Activated naive CD4-positive, alpha-beta T cell treated with anti-CD3 and anti-CD28 coated beads, Interleukin-2, amount 50 U/mL, for 24 hours (primary cell): Measurements from ENCODE around the gene CD47.

ENCODE experiments used
- H3K27ac Mint-ChIP-seq: one replicate; pipeline ENCODE4 v1.8.0; 2021; ENCODE audit warnings: mild to moderate bottlenecking, mixed read lengths
- H3K27me3 Mint-ChIP-seq: one replicate; pipeline ENCODE4 v1.8.0; 2021; ENCODE audit warnings: mixed read lengths
- H3K36me3 Mint-ChIP-seq: one replicate; pipeline ENCODE4 v1.8.0; 2021; ENCODE audit warnings: mixed read lengths
- H3K4me1 Mint-ChIP-seq: one replicate; pipeline ENCODE4 v1.8.0; 2021; ENCODE audit warnings: mixed read lengths
- H3K4me3 Mint-ChIP-seq: one replicate; pipeline ENCODE4 v1.8.0; 2021; ENCODE audit warnings: mild to moderate bottlenecking, mixed read lengths
- H3K9me3 Mint-ChIP-seq: one replicate; pipeline ENCODE4 v1.8.0; 2021; ENCODE audit warnings: mixed read lengths

CD47 gene

DNA sequence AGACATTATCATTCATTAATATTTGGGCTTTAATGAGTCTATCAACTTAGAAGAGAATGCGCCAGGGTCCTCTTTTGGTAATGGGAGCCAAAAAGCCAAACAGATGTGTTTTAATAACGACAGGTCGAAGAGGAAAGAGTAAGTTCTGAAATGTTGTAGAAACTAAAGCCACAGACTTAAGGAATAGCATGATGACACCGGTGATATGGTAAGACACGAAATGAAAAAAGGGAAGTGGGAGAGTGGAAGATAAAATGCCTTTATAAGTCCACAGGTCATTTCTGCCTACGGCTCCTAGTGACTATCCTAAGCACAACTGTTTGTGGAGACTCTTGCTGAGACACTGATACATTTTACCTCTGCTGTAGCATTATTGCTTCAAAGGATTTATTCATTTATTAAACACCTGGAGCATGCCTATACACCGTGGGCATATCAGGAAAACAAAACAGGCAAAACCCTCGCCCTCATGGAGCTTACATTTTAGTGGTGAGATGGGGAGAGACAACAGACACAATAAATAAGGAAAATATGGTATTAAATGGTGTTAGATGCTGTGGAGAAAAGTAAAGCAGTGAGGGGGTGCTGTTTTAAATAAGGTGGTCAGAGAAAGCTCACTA lies 11.7 kb upstream of the CD47 start:
- Mint-ChIP-seq H3K4me1 (peaks cover 60% of the 10 kb centered on the region), H3K27ac (no peak overlapping the region), H3K4me3 (no peak overlapping the region)

DNA sequence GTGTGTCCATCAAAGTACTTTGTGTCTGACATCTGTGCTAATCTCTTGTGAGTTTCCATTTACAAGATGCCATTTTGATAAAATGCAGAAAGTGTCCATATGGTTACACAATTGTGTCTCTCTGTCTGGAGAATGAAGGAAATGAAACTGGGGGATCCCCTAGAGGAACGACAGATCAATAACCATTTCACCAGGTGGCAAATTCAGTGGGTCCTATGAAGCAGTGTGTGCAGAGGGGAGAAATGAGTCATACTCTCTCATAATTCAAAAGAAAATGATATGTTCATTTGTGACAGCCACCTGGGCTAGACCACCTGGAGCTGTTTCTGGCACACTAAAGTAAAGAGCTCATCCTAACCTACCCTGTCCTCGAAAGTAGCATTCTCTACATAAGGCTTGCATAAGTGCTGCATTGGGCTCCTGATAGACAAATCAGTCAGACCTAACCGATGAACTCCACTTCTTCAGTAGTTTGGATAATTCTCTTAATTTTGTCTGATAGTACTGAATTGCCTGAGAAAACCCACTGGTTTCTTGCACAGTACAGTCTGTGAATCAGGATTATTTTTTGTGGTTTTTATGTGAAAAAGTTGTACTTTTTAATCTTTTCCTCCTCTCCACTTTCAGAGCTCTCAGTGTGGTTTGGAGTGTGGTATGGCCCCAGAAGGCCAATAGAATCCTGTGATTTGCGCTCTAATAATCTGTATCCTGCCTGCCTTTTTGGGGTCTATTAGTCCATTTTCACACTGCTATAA lies 10.3 kb upstream of the CD47 start:
- Mint-ChIP-seq H3K4me3 (peak overlapping the region; percentile 73), H3K27ac (peak overlapping the region; percentile 95), H3K27me3 (no peaks in the 10 kb centered on the region), H3K36me3 (no peaks in the 10 kb centered on the region), H3K4me1 (peaks cover 67% of the 10 kb centered on the region), H3K9me3 (no peaks in the 10 kb centered on the region)

More for the DNA sequence above, 11.7 kb upstream of the CD47 start:
- Mint-ChIP-seq H3K27me3 (no peaks in the 10 kb centered on the region), H3K9me3 (no peaks in the 10 kb centered on the region), H3K36me3 (no peaks in the 10 kb centered on the region)

DNA sequence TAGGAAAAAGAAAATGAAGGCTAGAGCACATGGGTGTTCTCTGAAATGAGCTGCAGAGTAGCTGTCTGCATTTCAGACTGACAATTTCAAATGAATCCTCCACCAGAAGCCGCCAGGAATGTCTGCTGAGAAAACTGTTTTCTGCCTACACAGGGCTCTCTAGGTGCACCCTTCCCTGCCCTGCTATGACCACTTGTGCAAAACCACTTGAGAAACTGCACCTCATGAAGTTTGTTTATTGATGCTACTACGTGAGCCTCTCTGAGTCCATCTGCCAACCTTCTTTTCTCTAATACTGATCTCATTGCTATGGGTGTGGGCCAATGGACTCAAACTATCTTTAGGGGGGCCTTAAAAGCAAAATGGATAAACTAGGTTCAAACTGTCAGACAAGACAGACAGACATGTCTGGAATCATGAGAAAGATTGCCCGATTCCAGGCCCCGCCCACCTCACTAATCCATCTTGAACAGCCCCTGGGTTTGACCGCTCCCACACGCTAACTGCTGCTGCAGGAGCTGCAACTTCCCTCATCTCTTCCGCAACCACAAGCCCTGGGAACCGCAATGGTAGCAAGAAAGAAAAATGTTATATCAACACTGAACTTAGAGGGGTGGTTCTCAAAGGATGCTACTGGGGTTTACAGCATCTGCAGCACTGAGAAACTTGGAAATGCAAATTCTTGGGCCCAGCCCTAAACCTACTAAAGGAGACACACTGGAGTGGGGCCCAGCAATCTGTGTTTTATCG lies 9.0 kb upstream of the CD47 start:
- Mint-ChIP-seq H3K4me1 (peaks cover 66% of the 10 kb centered on the region), H3K4me3 (no peak overlapping the region), H3K36me3 (no peaks in the 10 kb centered on the region), H3K9me3 (no peaks in the 10 kb centered on the region), H3K27ac (peak overlapping the region; percentile 36), H3K27me3 (no peaks in the 10 kb centered on the region)

DNA sequence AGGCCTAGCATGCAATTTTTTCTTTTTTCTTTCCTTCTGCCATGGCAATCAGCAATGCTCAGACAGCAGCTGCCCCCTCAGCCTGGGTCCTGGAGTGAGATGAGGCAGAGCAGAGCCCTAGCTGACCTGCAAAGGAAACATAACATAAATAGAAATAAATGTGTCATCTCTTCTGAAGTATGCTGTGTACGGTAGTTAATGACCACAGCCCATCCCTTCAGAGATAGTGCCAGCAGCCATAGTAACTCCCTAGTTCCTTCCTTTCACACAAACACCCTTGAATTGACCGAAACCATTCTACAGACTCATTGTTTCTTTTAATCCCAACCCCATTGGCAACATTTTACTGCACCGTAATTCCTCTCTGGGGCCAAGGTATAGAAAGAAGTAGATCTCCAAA lies 8.4 kb upstream of the CD47 start:
- no peaks in the 10 kb centered on the region for H3K36me3 Mint-ChIP-seq
- no peaks in the 10 kb centered on the region for H3K27me3 Mint-ChIP-seq
- no peak overlapping the region for H3K27ac Mint-ChIP-seq
- H3K9me3 Mint-ChIP-seq = no peaks in the 10 kb centered on the region
- H3K4me1 Mint-ChIP-seq = peaks cover 69% of the 10 kb centered on the region
- no peak overlapping the region for H3K4me3 Mint-ChIP-seq

DNA sequence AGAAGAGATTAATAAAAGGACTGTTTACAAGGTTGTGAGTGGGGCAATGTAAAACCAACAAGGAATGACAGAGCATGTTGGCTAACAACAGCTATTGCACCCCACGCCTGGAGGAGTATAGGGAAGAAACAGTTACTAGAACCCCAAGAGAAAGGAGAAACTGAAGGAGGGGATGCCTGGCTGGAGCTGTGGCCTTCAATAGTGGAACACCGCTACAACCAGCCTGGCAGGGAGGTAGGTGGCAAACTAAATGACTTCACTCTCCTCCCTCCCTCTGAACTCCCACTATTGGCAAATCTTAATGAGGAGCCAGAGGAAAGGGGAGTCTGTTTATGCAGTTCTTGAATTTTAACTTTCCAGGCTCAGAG lies 7.2 kb upstream of the CD47 start:
- Mint-ChIP-seq H3K36me3 (no peaks in the 10 kb centered on the region), H3K27ac (no peak overlapping the region), H3K4me1 (peaks cover 75% of the 10 kb centered on the region)

DNA sequence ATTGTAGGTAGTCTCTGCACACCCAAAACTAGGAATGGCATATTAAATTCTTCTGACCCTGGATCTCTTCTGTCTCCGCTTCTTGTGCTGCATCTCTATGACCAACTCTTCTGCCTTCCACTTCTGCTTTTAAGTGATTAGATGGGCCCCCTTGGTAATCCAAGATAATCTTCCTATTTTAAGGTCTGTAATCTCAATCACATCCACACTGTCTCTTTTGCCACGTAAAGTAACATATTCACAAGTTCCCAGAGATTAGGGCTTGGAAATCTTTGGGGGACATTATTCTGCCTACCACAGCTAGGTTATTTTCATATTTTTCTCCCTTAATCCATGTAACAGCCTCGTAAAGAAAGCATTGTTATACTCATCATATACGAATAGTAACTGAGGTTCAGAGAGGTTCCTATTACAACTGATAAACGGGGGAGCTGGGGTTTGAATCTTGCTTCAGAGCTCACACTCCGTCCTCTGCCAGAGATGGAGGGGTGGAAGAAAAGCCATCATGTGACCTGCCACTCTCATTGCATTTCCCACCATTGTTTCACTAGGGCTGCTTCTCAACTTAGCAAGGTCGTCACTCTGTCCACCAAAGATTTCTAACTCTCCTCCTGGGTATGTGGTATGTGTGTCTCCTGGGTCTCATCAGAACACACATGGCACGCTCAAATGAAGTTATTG lies 6.6 kb upstream of the CD47 start:
- no peak overlapping the region for H3K4me3 Mint-ChIP-seq

More for the DNA sequence above, 7.2 kb upstream of the CD47 start:
- Mint-ChIP-seq H3K27me3 (no peaks in the 10 kb centered on the region), H3K4me3 (no peak overlapping the region), H3K9me3 (no peaks in the 10 kb centered on the region)

DNA sequence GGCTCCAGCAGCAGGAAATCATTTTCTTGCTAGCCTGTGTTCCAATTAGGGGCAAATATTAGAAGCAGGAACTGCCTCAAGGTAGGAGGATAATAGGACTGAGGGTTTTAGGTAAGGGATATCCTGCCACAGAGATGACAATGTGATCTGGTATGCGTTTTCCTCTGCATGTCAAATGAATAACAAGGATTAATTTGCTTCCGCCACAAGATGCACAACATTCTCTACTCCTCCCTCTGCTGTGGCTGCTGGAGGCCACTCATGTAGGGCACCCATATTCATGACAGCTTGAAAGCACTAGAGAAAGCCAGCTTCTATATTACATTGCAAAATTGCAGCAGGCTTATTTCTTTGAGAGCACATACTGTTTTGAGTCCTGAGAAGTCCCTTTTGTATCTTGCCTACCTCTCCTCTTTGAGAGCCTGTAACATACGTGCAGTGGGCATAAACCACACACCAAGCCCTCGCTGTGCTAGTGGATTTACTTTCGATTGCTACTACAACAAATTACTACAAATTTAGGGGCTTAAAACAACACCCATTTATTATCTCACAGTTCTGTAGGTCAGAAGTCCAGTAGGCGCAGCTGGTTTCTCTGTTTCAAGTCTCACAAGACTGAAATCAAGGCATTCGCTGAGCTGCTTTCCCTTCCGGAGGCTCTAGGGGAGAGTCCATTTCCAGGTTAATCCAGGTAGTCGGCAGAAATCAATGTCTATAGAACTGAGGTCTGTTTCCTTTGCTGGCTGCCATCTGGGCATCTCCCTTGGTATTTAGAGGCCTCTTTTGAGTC lies 5.9 kb upstream of the CD47 start:
- Mint-ChIP-seq H3K4me1 (peaks cover 75% of the 10 kb centered on the region), H3K36me3 (no peaks in the 10 kb centered on the region), H3K27me3 (no peaks in the 10 kb centered on the region), H3K9me3 (no peaks in the 10 kb centered on the region), H3K27ac (no peak overlapping the region), H3K4me3 (no peak overlapping the region)

More for the DNA sequence above, 6.6 kb upstream of the CD47 start:
- Mint-ChIP-seq H3K4me1 (peaks cover 75% of the 10 kb centered on the region), H3K27ac (no peak overlapping the region), H3K27me3 (no peaks in the 10 kb centered on the region), H3K9me3 (no peaks in the 10 kb centered on the region), H3K36me3 (no peaks in the 10 kb centered on the region)

DNA sequence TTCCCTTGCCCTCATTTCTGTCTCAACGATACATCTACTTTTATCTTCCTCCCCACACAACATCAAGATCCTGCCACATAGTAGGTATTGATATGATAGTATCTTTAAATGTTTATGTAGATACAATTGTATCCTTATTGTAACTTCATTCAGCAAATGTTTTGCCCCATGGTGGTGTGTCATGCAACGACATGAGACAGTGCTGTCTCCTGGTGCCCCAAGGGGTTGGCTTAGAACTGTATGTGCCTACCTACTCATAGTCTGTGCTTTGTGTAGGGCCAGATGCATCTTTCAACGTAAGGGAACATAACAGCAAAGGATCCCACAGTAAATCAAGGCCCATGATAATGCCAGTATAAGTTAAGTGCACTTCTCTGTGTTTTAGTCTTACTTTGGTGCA lies 2.8 kb upstream of the CD47 start:
- H3K4me3 Mint-ChIP-seq = peak overlapping the region; percentile 95
- no peaks in the 10 kb centered on the region for H3K27me3 Mint-ChIP-seq
- H3K9me3 Mint-ChIP-seq = no peaks in the 10 kb centered on the region
- H3K36me3 Mint-ChIP-seq = peaks cover 2% of the 10 kb centered on the region
- peaks cover 51% of the 10 kb centered on the region for H3K4me1 Mint-ChIP-seq
- H3K27ac Mint-ChIP-seq = peak overlapping the region; percentile 99

DNA sequence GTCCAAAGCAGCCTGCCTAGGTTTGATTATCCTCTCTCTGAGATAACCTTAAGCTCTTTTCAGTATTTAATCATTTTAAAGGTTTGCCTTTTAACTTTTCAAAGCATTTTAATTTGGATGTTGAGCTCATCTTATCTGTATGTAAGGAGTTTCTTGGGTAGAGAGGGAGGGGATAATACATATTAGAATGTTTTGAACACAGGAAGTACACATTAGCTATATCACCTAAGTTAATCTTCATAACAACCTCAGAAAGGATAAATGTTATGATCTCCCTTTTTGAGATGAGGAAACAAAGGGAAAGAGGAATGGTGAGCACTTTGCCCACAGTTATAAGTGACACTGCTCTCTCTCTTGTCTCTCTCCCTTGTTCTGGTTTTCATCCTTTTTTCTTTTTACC lies 2.2 kb upstream of the CD47 start:
- Mint-ChIP-seq H3K36me3 (peaks cover 2% of the 10 kb centered on the region), H3K4me3 (peak overlapping the region; percentile 95), H3K9me3 (no peaks in the 10 kb centered on the region), H3K27ac (peak overlapping the region; percentile 99), H3K27me3 (no peaks in the 10 kb centered on the region), H3K4me1 (peaks cover 51% of the 10 kb centered on the region)

DNA sequence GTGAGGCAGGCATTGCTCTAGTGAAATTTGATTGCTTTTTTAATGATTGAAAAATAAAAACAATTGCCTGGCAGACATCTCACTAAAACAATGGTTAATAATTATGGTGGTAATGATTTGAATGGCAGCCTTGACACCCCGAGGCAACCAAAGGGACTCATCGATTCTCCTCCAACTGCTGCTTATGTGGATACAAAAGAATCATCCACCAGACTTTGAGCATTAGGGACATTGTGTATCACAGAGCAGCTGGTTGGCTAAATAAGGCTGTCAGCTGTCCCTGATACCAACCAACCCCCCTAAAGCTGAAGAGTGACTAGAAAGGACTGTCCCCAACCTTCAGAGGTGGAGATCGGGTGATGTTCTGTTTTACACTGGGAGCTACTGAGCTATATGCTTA lies 1.7 kb upstream of the CD47 start:
- Mint-ChIP-seq H3K27me3 (no peaks in the 10 kb centered on the region), H3K4me1 (peaks cover 47% of the 10 kb centered on the region), H3K4me3 (peak overlapping the region; percentile 95), H3K9me3 (no peaks in the 10 kb centered on the region), H3K27ac (peak overlapping the region; percentile 99), H3K36me3 (peaks cover 2% of the 10 kb centered on the region)

DNA sequence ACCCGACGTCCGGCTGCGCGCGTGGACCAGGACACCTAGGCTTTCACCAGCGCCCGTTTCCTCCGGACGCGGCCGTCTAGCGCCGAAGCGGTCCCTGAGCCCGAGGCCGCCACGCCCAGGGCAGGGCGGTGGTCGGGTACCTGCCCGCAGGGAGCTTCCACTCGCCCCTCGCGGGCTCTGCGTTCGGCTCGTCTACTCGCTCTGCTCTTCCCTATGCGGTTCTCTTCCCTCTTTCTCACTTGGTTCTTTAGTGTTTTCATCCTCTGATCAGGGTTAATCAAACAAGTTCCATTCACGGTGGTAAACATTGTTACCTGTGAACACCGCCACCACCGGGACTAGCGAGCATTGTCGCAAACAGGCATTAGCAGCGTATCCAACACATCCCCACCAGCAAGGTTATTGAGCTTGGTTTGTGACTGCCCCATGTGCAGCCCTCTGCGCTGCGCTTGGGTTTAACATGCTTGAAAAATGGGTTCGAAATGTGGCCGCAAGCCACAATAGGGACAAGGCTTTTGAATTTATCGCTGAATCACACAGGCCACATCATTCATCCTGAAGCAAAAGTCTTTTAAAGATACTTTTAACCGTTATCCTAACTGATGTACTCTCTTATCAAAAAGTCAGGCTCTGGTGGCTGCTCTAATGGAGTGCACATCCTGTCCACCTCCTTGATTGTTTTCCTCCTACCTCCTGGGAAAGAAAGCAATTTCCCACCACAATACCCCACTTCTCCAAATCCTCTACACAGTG lies 843 bp upstream of the CD47 start:
- Mint-ChIP-seq H3K9me3 (no peaks in the 10 kb centered on the region), H3K36me3 (peaks cover 2% of the 10 kb centered on the region), H3K4me1 (peaks cover 38% of the 10 kb centered on the region), H3K27ac (peak overlapping the region; percentile 99), H3K27me3 (no peaks in the 10 kb centered on the region), H3K4me3 (peak overlapping the region; percentile 95)

DNA sequence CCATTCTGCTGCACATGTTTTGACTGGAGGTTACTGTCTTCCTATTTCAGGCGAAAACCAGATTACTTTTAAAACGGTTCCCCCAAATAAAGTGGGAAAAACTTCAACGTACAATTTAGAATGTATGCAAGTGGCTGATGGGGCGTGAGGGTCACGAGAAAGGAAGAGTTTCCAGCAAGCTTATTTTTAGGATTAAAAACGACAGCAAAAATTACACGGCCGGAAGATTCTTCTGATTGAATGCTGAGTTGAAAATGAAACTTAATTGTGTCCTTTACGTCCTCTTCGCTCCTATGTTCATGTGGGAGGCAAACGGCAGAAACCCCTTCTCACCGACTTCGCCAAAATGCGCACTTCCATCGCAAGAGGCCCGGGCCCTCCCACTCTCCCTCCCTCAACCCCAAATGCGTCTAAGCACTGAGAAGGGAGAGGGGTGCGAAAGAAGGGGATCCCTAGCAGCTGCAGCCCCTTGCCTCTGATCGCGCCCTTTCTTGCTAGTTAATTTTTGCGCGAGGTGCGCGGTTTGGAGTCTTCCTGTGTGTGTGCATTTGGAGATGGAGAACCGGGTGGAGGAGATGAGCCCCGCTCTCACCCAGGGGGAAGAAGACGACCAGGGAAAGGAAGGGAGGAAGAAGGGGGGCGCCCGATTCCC lies 656 bp downstream of the CD47 start:
- H3K27me3 Mint-ChIP-seq = no peaks in the 10 kb centered on the region
- H3K36me3 Mint-ChIP-seq = peaks cover 2% of the 10 kb centered on the region
- peak overlapping the region; percentile 99 for H3K27ac Mint-ChIP-seq
- peaks cover 32% of the 10 kb centered on the region for H3K4me1 Mint-ChIP-seq
- no peak overlapping the region for H3K4me3 Mint-ChIP-seq
- no peaks in the 10 kb centered on the region for H3K9me3 Mint-ChIP-seq

DNA sequence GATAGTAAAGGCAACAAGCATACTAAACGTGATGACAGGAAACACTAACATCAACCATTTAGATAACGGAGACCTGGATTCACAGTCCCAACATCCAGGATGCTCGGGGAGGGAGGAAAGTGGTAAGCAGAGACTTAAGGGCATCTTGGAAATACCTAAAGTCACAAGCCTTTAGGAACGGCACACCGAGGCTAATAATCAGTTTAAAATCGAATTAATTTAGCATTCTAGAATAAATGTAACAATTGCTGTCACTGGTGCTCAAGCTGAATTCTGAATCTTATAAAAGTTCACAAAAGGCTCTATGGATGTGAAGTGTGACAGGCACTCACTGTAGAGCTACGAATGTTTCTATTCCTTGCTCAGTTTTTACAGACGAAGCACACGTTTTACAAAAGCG lies 1.3 kb downstream of the CD47 start:
- H3K4me3 Mint-ChIP-seq = no peak overlapping the region
- peaks cover 2% of the 10 kb centered on the region for H3K36me3 Mint-ChIP-seq

DNA sequence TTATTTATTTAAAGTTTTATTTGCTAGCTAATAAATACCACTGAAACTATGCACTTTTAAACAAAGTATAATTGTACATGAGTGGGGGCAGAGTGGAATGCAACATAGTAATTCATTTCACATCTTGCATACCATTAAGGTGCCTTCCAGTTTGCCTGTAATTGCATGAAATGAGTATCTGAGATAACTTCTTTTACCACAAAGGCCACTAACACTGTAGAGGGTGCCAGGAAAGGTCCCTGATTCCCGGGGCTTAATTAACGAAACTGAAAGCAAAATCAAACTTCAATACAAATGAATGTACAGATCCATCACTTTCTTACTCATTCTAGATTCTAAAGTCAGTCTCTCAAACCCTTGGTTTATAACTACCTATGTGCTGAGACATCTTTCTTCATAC lies 2.1 kb downstream of the CD47 start:
- Mint-ChIP-seq H3K36me3 (peaks cover 2% of the 10 kb centered on the region), H3K27me3 (no peaks in the 10 kb centered on the region), H3K4me3 (no peak overlapping the region), H3K9me3 (no peaks in the 10 kb centered on the region), H3K27ac (peak overlapping the region; percentile 89), H3K4me1 (peaks cover 23% of the 10 kb centered on the region)

More for the DNA sequence above, 1.3 kb downstream of the CD47 start:
- H3K9me3 Mint-ChIP-seq = no peaks in the 10 kb centered on the region
- peaks cover 26% of the 10 kb centered on the region for H3K4me1 Mint-ChIP-seq
- H3K27me3 Mint-ChIP-seq = no peaks in the 10 kb centered on the region
- peak overlapping the region; percentile 99 for H3K27ac Mint-ChIP-seq
